A549 (cell line): Measurements from ENCODE around the gene OR2S2. TPM values are rescaled to one million over a fixed set of nuclear protein-coding genes. Genes with fewer than 3 reads are reported as not detected.

Source experiments
- ATAC-seq, 2 experiments: fragments of 200-7000 bp in 1 of 2; fragments of >200 bp in 1 of 2; cut with Nextera tagmentation in 1 of 2; cut with Tn5 transposase in 1 of 2; 3 replicates each; pipeline versions ENCODE4 v1.8.0 to v1.9.1; 2018 to 2020; ENCODE audit warnings: mild to moderate bottlenecking in 1 of 2, moderate library complexity in 1 of 2
- CTCF ChIA-PET: fragments of 300-600 bp; sonication (Branson Sonifier 250); formaldehyde crosslinking; extraction: SDS; loops from one replicate; lab custom pipeline; 2021; ENCODE audit warnings: antibody characterized with exemption, inconsistent platforms; lab: Yijun Ruan, JAX
- POLR2A ChIA-PET: fragments of 350-600 bp; formaldehyde crosslinking; extraction: SDS; loops from one replicate; lab custom pipeline; 2021; ENCODE audit warnings: antibody characterized with exemption, inconsistent platforms; lab: Yijun Ruan, JAX
- DNase-seq, 2 experiments: peaks; one replicate each; pipeline versions ENCODE4 v3.0.0 to v3.0.0-alpha.2; 2011 to 2016; ENCODE audit warnings: low read depth in 1 of 2, low spot score in 1 of 2
- FAIRE-seq: peaks from 2 replicates; lab custom pipeline; 2011; peaks lifted over from hg19 to GRCh38; lab: Jason Lieb, UNC
- H3K27ac ChIP-seq, 2 experiments: fragments of >200 bp; sonication (Bioruptor Twin); formaldehyde crosslinking; 3 replicates each; pipeline ENCODE4 v1.5.1; 2016 to 2017
- H3K4me1 ChIP-seq: fragments of >200 bp; sonication (Bioruptor Twin); formaldehyde crosslinking; 3 replicates; pipeline ENCODE4 v1.6.1; 2016
- H3K4me2 ChIP-seq: fragments of >200 bp; sonication (Bioruptor Twin); formaldehyde crosslinking; 3 replicates; pipeline ENCODE4 v1.6.1; 2016
- H3K4me3 ChIP-seq: fragments of >200 bp; sonication (Bioruptor Twin); formaldehyde crosslinking; 3 replicates; pipeline ENCODE4 v1.5.1; 2016
- H3K9me3 ChIP-seq: fragments of >200 bp; sonication (Bioruptor Twin); formaldehyde crosslinking; 3 replicates; pipeline ENCODE4 v1.6.1; 2016
- CBX8 ChIP-seq: fragments of 200-600 bp; sonication (generic); IDR thresholded peaks from 2 replicates; pipeline ENCODE4 v1.6.1; 2016
- CEBPB ChIP-seq, 2 experiments: fragments of >200 bp in 1 of 2; sonication (Bioruptor Twin) in 1 of 2; formaldehyde crosslinking in 1 of 2; IDR thresholded peaks; 2 replicates each; pipeline ENCODE4 v1.6.1; 2012 to 2016
- EP300 ChIP-seq, 2 experiments: fragments of >200 bp; sonication (Bioruptor Twin); formaldehyde crosslinking; IDR thresholded peaks; 2 replicates in 1 of 2; 3 replicates in 1 of 2; pipeline ENCODE4 v1.6.1; 2016 to 2017
- ESRRA ChIP-seq: fragments of 150-350 bp; IDR thresholded peaks from 2 replicates; pipeline ENCODE4 v1.6.1; 2014; ENCODE audit warnings: mild to moderate bottlenecking, low read length, borderline replicate concordance
- FOSB ChIP-seq: fragments of 250-450 bp; sonication (Bioruptor Pico); IDR thresholded peaks from 2 replicates; pipeline ENCODE4 v1.5.0; 2020; ENCODE audit warnings: mild to moderate bottlenecking, moderate library complexity
- FOSL2 ChIP-seq, 2 experiments: fragments of 450-650 bp in 1 of 2; fragments of >200 bp in 1 of 2; sonication (Bioruptor Twin) in 1 of 2; formaldehyde crosslinking; IDR thresholded peaks; 2 replicates each; pipeline versions ENCODE4 v1.5.0 to v1.6.1; 2016 to 2020; ENCODE audit warnings: mild to moderate bottlenecking in 1 of 2, moderate library complexity in 1 of 2
- HDAC2 ChIP-seq: fragments of 200-600 bp; sonication (generic); IDR thresholded peaks from 2 replicates; pipeline ENCODE4 v1.6.1; 2016
- HEYL ChIP-seq: fragments of 250-450 bp; sonication (Bioruptor Pico); IDR thresholded peaks from 2 replicates; pipeline ENCODE4 v1.8.0; 2021; ENCODE audit warnings: mild to moderate bottlenecking, moderate library complexity
- HMGXB4 ChIP-seq: fragments of 250-450 bp; sonication (Bioruptor Pico); IDR thresholded peaks from 2 replicates; pipeline ENCODE4 v1.5.0; 2021; ENCODE audit warnings: mild to moderate bottlenecking, moderate library complexity, borderline replicate concordance
- HOXB5 ChIP-seq: fragments of 250-450 bp; sonication (Bioruptor Pico); IDR thresholded peaks from 2 replicates; pipeline ENCODE4 v1.5.0; 2020; ENCODE audit warnings: mild to moderate bottlenecking, moderate library complexity
- JUN ChIP-seq, 2 experiments: fragments of >200 bp; sonication (Bioruptor Twin); formaldehyde crosslinking; IDR thresholded peaks; 2 replicates in 1 of 2; 3 replicates in 1 of 2; pipeline ENCODE4 v1.6.1; 2016 to 2017
- JUNB ChIP-seq: fragments of >200 bp; sonication (Bioruptor Twin); formaldehyde crosslinking; IDR thresholded peaks from 2 replicates; pipeline ENCODE4 v1.6.1; 2016
- NFE2L2 ChIP-seq: fragments of 150-350 bp; conservative IDR thresholded peaks from 2 replicates; pipeline ENCODE4 v1.6.1; 2014; ENCODE audit warnings: low read length
- NR3C1 ChIP-seq: fragments of >200 bp; sonication (Bioruptor Twin); formaldehyde crosslinking; IDR thresholded peaks from 3 replicates; pipeline ENCODE4 v1.6.1; 2017
- RARB ChIP-seq: fragments of 250-450 bp; sonication (Bioruptor Pico); IDR thresholded peaks from 2 replicates; pipeline ENCODE4 v1.8.0; 2021; ENCODE audit warnings: mild to moderate bottlenecking, moderate library complexity
- SMC3 ChIP-seq: fragments of >200 bp; sonication (Bioruptor Twin); formaldehyde crosslinking; IDR thresholded peaks from 3 replicates; pipeline ENCODE4 v1.6.1; 2018; ENCODE audit warnings: inconsistent platforms
- SREBF2 ChIP-seq: fragments of 450-650 bp; IDR thresholded peaks from 2 replicates; pipeline ENCODE4 v1.6.1; 2014; ENCODE audit warnings: mild to moderate bottlenecking, moderate library complexity
- ZNF302 ChIP-seq: fragments of 250-450 bp; sonication (Bioruptor Pico); IDR thresholded peaks from 2 replicates; pipeline ENCODE4 v1.9.0; 2021; ENCODE audit warnings: inconsistent platforms, mild to moderate bottlenecking, moderate library complexity
- ZSCAN20 ChIP-seq: fragments of 250-450 bp; sonication (Bioruptor Pico); IDR thresholded peaks from 2 replicates; pipeline ENCODE4 v1.8.0; 2022; ENCODE audit warnings: mild to moderate bottlenecking, moderate library complexity
- WGBS: methylation state at CpG from one replicate; pipeline ENCODE4 v1.1.6; 2017; ENCODE audit errors: missing lambda C conversion rate; 5-methylcytosine and 5-hydroxymethylcytosine counted together
- polyA plus RNA-seq, 4 experiments: library from polyadenylated mRNA; depleted of rRNA in 3 of 4; stranded (reverse); fragments of >200 nt; fragmentation: RNase III in 1 of 4; extraction: RNeasy Plus Mini Kit Qiagen cat#74134 plus additional on column Dnase treatment in 1 of 4; gene quantifications; 2 replicates in 3 of 4; 3 replicates in 1 of 4; pipeline ENCODE4 v1.2.3, GENCODE V29; 2011 to 2017
- TF ChIP-seq, protein P1 (sequence below): fragments of 150-350 bp; IDR thresholded peaks from 2 replicates; pipeline ENCODE4 v1.6.1; 2014; ENCODE audit warnings: low read depth, mild to moderate bottlenecking, low read length
- TF ChIP-seq, protein P2 (sequence below): fragments of 250-450 bp; sonication (Bioruptor Pico); IDR thresholded peaks from 2 replicates; pipeline ENCODE4 v1.5.0; 2020; ENCODE audit warnings: low read depth, mild to moderate bottlenecking, moderate library complexity

The OR2S2 gene
- polyA plus RNA-seq, 2 of the 4 experiments (the other 2 are of a cell fraction) = not detected

DNA sequence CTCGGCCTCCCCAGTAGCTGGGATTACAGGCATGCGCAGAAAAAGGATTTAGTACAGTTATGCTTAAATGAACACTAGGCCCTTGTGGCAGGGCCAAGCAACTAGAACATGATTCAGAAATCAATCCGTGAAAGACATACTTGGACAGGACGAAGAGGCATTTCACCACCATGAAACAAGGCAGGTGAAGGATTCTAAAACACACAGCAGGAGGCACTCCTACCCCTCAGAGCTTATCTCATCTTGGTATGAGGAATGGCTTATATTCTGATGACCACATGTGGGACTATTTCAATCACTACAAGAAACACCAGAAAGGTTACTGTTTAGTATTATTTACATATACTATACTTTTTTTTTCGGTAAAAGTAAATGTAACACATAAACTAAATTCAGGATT, 15.7 kb downstream of the OR2S2 start:
- FAIRE-seq (no peak), ATAC-seq (no peak), DNase-seq (no peak)
- H3K4me3 ChIP-seq = no peak overlapping the region
- H3K4me1 ChIP-seq = no peaks in the 10 kb centered on the region
- WGBS = 86% methylated on average over 5 of the region's 5 CpGs
- H3K9me3 ChIP-seq = no peaks in the 10 kb centered on the region
- ChIA-PET POLR2A (no interaction called here), CTCF (interaction anchor here (1.3 to 13.5 kb wide), 4 partner anchors 12 to 152 kb away, joined by 3 to 243 read pairs (median 6); partner anchors contain the start of genes HRCT1 and SPAAR)
- TF ChIP-seq FOSB (CRISPR knock-in tag) (no peak), NR3C1 (no peak), RARB (CRISPR knock-in tag) (no peak)
- TF ChIP-seq, protein P1, sequence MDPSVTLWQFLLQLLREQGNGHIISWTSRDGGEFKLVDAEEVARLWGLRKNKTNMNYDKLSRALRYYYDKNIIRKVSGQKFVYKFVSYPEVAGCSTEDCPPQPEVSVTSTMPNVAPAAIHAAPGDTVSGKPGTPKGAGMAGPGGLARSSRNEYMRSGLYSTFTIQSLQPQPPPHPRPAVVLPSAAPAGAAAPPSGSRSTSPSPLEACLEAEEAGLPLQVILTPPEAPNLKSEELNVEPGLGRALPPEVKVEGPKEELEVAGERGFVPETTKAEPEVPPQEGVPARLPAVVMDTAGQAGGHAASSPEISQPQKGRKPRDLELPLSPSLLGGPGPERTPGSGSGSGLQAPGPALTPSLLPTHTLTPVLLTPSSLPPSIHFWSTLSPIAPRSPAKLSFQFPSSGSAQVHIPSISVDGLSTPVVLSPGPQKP = no peak
- no peak overlapping the region for H3K27ac ChIP-seq
- no peak overlapping the region for H3K4me2 ChIP-seq

DNA sequence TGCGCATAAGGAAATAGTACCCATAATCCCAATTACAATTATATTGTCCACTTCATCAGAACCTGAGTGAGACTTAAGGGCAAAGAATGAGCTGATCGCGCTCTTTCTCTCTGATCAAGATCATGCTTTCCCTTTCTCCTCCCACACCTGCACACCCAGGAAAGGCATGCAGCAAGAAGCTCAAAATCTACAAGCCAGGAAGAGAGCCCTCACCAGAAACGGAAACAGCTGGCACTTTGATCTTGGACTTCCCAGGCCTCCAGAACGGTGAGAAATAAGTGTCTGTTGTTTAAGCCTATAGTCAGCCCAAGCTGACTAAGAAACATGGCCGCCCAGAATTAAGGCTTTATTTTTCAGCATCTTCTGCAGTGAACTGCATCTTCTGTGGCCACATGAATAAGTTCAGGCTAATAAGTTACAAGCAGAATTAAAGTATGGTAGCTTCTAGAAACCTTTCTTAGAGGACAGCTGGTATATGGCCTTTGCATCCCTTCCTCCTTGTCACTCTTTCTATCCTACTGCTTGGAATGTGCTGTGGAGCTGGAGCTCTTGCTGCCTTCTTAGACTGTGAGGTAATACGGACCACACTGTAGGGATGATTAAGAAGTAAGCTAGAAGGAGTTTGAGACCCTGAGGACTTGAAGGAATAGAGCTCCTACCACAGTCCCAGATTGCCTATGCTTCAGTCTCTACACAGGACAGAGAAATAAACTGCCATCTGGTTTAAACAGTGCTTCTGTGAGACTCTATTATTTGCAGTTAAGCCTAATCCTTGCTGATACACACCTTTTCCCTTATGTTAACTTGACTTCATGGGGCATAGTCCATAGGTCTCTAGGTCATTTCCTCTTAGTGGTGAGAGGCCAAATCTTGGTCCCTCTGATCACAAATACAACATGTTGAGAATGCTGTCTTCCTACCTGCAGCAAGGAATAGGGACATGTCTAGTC, 17.2 kb downstream of the OR2S2 start:
- FAIRE-seq = no peak
- WGBS = 81% methylated on average over 7 of the region's 7 CpGs
- ChIA-PET CTCF (interaction anchor here (1.0 to 13.5 kb wide), 8 partner anchors 9 to 150 kb away, joined by 3 to 243 read pairs (median 6); partner anchors contain the start of genes HRCT1 and SPAAR), POLR2A (no interaction called here)
- no peaks in the 10 kb centered on the region for H3K4me1 ChIP-seq
- H3K9me3 ChIP-seq = no peaks in the 10 kb centered on the region
- no peak for ATAC-seq
- no peak overlapping the region for H3K4me3 ChIP-seq
- no peak for DNase-seq
- TF ChIP-seq JUNB = no peak
- no peak for TF ChIP-seq HMGXB4 (CRISPR knock-in tag)
- no peak for TF ChIP-seq CBX8
- no peak for TF ChIP-seq HDAC2
- TF ChIP-seq ZNF302 = no peak
- no peak for TF ChIP-seq HEYL (CRISPR knock-in tag)
- no peak for TF ChIP-seq FOSL2 (IDR thresholded peaks at IDR 0.05)
- no peak for TF ChIP-seq FOSL2 (CRISPR knock-in tag; IDR thresholded peaks at IDR 0.05)
- no peak for TF ChIP-seq ESRRA
- TF ChIP-seq SMC3 = no peak
- no peak for TF ChIP-seq ZSCAN20 (CRISPR knock-in tag)
- TF ChIP-seq NFE2L2 = no peak
- TF ChIP-seq, protein P2, sequence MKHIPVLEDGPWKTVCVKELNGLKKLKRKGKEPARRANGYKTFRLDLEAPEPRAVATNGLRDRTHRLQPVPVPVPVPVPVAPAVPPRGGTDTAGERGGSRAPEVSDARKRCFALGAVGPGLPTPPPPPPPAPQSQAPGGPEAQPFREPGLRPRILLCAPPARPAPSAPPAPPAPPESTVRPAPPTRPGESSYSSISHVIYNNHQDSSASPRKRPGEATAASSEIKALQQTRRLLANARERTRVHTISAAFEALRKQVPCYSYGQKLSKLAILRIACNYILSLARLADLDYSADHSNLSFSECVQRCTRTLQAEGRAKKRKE (CRISPR knock-in tag) = no peak
- TF ChIP-seq HOXB5 (CRISPR knock-in tag) = no peak
- TF ChIP-seq EP300 (IDR thresholded peaks at IDR 0.05) = no peak
- TF ChIP-seq SREBF2 = no peak
- TF ChIP-seq JUN (IDR thresholded peaks at IDR 0.05) = no peak
- TF ChIP-seq CEBPB (IDR thresholded peaks at IDR 0.05) = no peak
- H3K27ac ChIP-seq = no peak overlapping the region
- no peak overlapping the region for H3K4me2 ChIP-seq
